Panc1 (cell line): ENCODE data around the gene LRRC73. TPM values are rescaled to one million over a fixed set of nuclear protein-coding genes. Genes with fewer than 3 reads are reported as not detected.

Source experiments
- ATAC-seq: fragments of 200-7000 bp; cut with Tn5 transposase; 2 replicates; pipeline ENCODE4 v1.9.1; 2020; ENCODE audit warnings: mild to moderate bottlenecking, moderate library complexity
- BruUV-seq: library from RNA; stranded (reverse); fragments of 400-500 nt; replicated peaks from 2 replicates; lab custom pipeline; 2021; lab: Mats Ljungman, UMichigan
- CTCF ChIA-PET: fragments of 300-600 bp; sonication (Branson Sonifier 250); formaldehyde crosslinking; loops from one replicate; lab custom pipeline; 2022; ENCODE audit warnings: antibody characterized with exemption; lab: Charles Lee
- POLR2A ChIA-PET: fragments of 300-600 bp; sonication (Branson Sonifier 250); formaldehyde crosslinking; loops from one replicate; lab custom pipeline; 2022; ENCODE audit warnings: antibody characterized with exemption; lab: Charles Lee
- DNase-seq: peaks from one replicate; pipeline ENCODE4 v3.0.0-alpha.2; 2010; ENCODE audit warnings: low read depth, low spot score
- H3K27ac ChIP-seq: 2 replicates; pipeline ENCODE4 v1.5.1; 2011; ENCODE audit warnings: mild to moderate bottlenecking, low read length, inconsistent platforms
- H3K27me3 ChIP-seq: fragments of 200-500 bp; sonication (Bioruptor generic); 2 replicates; pipeline ENCODE4 v1.6.0; 2014; ENCODE audit warnings: low read length, inconsistent platforms; ENCODE audit not compliant: control insufficient read depth, insufficient read depth
- H3K36me3 ChIP-seq: fragments of 200-500 bp; sonication (Bioruptor generic); 2 replicates; pipeline ENCODE4 v1.5.1; 2014; ENCODE audit warnings: inconsistent platforms, mild to moderate bottlenecking, low read length, moderate library complexity; ENCODE audit not compliant: control insufficient read depth, insufficient read depth
- H3K4me1 ChIP-seq: 2 replicates; pipeline ENCODE4 v1.5.1; 2011; ENCODE audit warnings: inconsistent platforms, mild to moderate bottlenecking, low read length, moderate library complexity; ENCODE audit not compliant: control insufficient read depth, insufficient read depth
- H3K4me3 ChIP-seq, 2 experiments: 2 replicates each; pipeline ENCODE4 v1.5.1; 2011 to 2012; ENCODE audit warnings: low read depth in 2 of 2, low read length in 2 of 2, mild to moderate bottlenecking in 2 of 2, inconsistent platforms in 1 of 2, moderate library complexity in 1 of 2
- H3K9me3 ChIP-seq: fragments of 200-500 bp; sonication (Bioruptor generic); 2 replicates; pipeline ENCODE4 v1.5.1; 2014; ENCODE audit warnings: low read depth, mild to moderate bottlenecking, inconsistent platforms, low read length, moderate library complexity; ENCODE audit not compliant: control insufficient read depth, insufficient read depth
- POLR2AphosphoS5 ChIP-seq: IDR thresholded peaks from 2 replicates; pipeline ENCODE4 v1.6.1; 2012; ENCODE audit warnings: mild to moderate bottlenecking, low read depth, low read length, moderate library complexity
- SIN3A ChIP-seq: IDR thresholded peaks from 2 replicates; pipeline ENCODE4 v1.6.1; 2012; ENCODE audit warnings: low read depth, mild to moderate bottlenecking, low read length, moderate library complexity, borderline replicate concordance; ENCODE audit not compliant: insufficient read depth
- TCF7L2 ChIP-seq: IDR thresholded peaks from 2 replicates; pipeline ENCODE4 v1.6.1; 2011; ENCODE audit warnings: mild to moderate bottlenecking, low read depth, low read length, inconsistent platforms
- in situ Hi-C: cut with HindIII; loops from 2 replicates; pipeline ENCODE4 v1.10.0; 2016; ENCODE audit warnings: low sequenced_read_pairs, low pct_unique_long_range_greater_than_20kb
- intact Hi-C: fragments of 100-400 bp; cut with micrococcal nuclease; formaldehyde crosslinking; loops from one replicate; pipeline ENCODE4 v1.10.0; 2022; ENCODE audit not compliant: unreplicated experiment
- total RNA-seq: library from RNA; stranded (reverse); gene quantifications from one replicate; pipeline ENCODE4 v1.2.1, GENCODE V29; 2021; ENCODE audit not compliant: unreplicated experiment
- TF ChIP-seq, protein P1 (sequence below), 2 experiments: IDR thresholded peaks; 2 replicates each; pipeline ENCODE4 v1.6.1; 2011 to 2012; ENCODE audit warnings: low read depth in 2 of 2, control low read depth in 1 of 2, low read length in 1 of 2, mild to moderate bottlenecking in 1 of 2, moderate library complexity in 1 of 2; ENCODE audit not compliant: insufficient read depth in 1 of 2
- TF ChIP-seq, protein P2 (sequence below): fragments of 450-650 bp; IDR thresholded peaks from 2 replicates; pipeline ENCODE4 v1.5.1; 2017; ENCODE audit warnings: mild to moderate bottlenecking

LRRC73 gene
- total RNA-seq, 1 experiment from 2014 or later, result 2.9 TPM

DNA sequence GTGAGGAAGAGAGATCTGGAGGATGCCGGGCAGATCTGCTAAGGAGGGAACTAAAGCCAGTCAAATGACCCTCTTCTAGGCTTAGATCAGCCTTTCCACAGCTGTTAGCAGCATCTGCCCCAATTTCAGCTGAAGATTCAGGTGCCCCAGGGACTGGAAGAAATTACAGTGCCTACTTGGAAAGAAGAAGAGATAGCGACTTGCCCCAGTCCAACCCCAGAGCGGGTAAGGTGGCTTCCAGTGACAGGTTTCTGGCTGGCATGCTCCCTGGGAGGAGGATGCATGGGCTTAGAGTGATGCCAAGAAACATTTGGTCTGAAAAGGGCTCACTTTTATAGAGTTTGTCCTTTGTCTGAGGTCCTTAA, 32.2 kb downstream of the LRRC73 start:
- Histone ChIP-seq H3K36me3 (no peaks in the 10 kb centered on the region), H3K4me1 (peaks cover 13% of the 10 kb centered on the region), H3K27me3 (no peaks in the 10 kb centered on the region), H3K4me3 (peak overlapping the region; percentile 62 to 74), H3K9me3 (no peaks in the 10 kb centered on the region), H3K27ac (peak overlapping the region; percentile 78)
- ChIA-PET CTCF (interaction anchor here (0.6 to 0.8 kb wide), 5 partner anchors 17 to 47 kb away, joined by 3 to 6 read pairs (median 3); partner anchors contain the start of gene LRRC73), POLR2A (interaction anchor here (0.6 to 0.7 kb wide), 6 partner anchors 18 to 584 kb away, joined by 3 to 4 read pairs (median 3); partner anchors contain the start of gene LRRC73)
- BruUV-seq, result TSS peak; percentile 82
- DNase-seq (no peak), ATAC-seq (no peak)
- in situ Hi-C loops (no loop called here), intact Hi-C loops (no loop called here)
- TF ChIP-seq, protein P1, sequence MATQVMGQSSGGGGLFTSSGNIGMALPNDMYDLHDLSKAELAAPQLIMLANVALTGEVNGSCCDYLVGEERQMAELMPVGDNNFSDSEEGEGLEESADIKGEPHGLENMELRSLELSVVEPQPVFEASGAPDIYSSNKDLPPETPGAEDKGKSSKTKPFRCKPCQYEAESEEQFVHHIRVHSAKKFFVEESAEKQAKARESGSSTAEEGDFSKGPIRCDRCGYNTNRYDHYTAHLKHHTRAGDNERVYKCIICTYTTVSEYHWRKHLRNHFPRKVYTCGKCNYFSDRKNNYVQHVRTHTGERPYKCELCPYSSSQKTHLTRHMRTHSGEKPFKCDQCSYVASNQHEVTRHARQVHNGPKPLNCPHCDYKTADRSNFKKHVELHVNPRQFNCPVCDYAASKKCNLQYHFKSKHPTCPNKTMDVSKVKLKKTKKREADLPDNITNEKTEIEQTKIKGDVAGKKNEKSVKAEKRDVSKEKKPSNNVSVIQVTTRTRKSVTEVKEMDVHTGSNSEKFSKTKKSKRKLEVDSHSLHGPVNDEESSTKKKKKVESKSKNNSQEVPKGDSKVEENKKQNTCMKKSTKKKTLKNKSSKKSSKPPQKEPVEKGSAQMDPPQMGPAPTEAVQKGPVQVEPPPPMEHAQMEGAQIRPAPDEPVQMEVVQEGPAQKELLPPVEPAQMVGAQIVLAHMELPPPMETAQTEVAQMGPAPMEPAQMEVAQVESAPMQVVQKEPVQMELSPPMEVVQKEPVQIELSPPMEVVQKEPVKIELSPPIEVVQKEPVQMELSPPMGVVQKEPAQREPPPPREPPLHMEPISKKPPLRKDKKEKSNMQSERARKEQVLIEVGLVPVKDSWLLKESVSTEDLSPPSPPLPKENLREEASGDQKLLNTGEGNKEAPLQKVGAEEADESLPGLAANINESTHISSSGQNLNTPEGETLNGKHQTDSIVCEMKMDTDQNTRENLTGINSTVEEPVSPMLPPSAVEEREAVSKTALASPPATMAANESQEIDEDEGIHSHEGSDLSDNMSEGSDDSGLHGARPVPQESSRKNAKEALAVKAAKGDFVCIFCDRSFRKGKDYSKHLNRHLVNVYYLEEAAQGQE (IDR thresholded peaks at IDR 0.05; ENCODE audit: insufficient read depth in 1 of 2, low read depth in 2 of 2, low read length in 1 of 2), result no peak
- TF ChIP-seq SIN3A, result no peak
- TF ChIP-seq POLR2AphosphoS5, result no peak
- TF ChIP-seq, protein P2, sequence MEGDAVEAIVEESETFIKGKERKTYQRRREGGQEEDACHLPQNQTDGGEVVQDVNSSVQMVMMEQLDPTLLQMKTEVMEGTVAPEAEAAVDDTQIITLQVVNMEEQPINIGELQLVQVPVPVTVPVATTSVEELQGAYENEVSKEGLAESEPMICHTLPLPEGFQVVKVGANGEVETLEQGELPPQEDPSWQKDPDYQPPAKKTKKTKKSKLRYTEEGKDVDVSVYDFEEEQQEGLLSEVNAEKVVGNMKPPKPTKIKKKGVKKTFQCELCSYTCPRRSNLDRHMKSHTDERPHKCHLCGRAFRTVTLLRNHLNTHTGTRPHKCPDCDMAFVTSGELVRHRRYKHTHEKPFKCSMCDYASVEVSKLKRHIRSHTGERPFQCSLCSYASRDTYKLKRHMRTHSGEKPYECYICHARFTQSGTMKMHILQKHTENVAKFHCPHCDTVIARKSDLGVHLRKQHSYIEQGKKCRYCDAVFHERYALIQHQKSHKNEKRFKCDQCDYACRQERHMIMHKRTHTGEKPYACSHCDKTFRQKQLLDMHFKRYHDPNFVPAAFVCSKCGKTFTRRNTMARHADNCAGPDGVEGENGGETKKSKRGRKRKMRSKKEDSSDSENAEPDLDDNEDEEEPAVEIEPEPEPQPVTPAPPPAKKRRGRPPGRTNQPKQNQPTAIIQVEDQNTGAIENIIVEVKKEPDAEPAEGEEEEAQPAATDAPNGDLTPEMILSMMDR, result no peak
- no peak for TF ChIP-seq TCF7L2

DNA sequence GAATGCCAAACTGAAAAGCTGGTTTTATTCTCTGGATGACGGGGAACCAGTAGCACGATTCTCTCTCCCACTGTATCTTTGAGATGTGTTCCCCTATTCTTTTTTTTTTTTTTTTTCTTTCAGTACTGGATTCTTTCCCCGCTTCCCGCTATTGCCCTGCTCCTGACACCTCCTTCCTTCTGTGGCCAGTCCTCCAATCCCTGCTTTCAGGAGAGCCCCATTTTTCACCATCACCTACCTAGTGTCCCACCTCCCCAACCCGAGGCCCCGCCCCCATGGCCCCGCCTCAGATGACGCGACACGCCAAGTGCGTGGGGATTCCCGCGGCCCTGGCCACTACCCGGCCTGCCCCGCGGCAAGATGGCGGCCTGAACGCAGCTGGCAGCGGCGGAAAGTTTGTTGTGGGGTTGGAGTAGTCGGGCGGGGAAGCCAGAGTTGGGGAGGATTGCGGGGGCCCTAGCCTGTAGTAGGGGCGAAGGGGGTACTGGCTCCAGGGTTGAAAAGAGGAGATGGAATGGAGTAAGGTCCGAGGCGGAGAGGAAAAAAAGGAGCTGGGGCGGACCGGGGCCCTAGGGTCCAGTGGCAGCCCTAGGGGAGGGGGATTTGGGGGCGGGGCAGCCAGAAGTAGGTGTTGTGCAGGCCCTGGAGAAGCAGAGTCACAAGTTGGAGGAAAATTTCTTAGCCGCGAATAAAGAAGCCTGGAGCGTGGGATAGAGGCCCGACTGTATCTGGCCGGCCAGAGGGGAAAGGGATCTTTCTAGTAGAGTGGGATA, 32.7 kb downstream of the LRRC73 start, which contains the start of gene TJAP1:
TSS of gene TJAP1 (plus strand) at position 336 of the 773 bp plus-strand sequence. CDS start 21,432 bp downstream, outside the sequence.
- ATAC-seq (peak; percentile 100), DNase-seq (no peak)
- H3K27me3 ChIP-seq, result no peaks in the 10 kb centered on the region
- ChIA-PET CTCF (interaction anchor here (0.6 to 0.8 kb wide), 8 partner anchors 12 to 46 kb away, joined by 3 to 8 read pairs (median 4); partner anchors contain the start of gene LRRC73), POLR2A (interaction anchor here (0.6 to 0.7 kb wide), 6 partner anchors 18 to 584 kb away, joined by 3 to 4 read pairs (median 3); partner anchors contain the start of gene LRRC73)
- in situ Hi-C loops, result no loop called here
- intact Hi-C loops, result no loop called here
- peak; percentile 90 for TF ChIP-seq POLR2AphosphoS5
- TF ChIP-seq TCF7L2, result no peak
- TF ChIP-seq SIN3A, result peak; percentile 86
- TF ChIP-seq, protein P1 (IDR thresholded peaks at IDR 0.05; ENCODE audit: insufficient read depth in 1 of 2, low read depth in 2 of 2, low read length in 1 of 2), result no peak
- TF ChIP-seq, protein P2, result no peak
- peaks cover 13% of the 10 kb centered on the region for H3K4me1 ChIP-seq
- no TSS peak for BruUV-seq
- peak within 1 kb of the TSS; percentile 81 for H3K27ac ChIP-seq
- no peaks in the 10 kb centered on the region for H3K36me3 ChIP-seq
- H3K9me3 ChIP-seq, result no peaks in the 10 kb centered on the region
- peak within 1 kb of the TSS; percentile 62 to 74 for H3K4me3 ChIP-seq
